ENCODE measurements around the gene OR11H6.
"Not testable (repeated sequence)": the region's sequence is repeated elsewhere in the genome, so short reads cannot be mapped to it uniquely, and the experiment has no call there.

Gene OR11H6

DNA sequence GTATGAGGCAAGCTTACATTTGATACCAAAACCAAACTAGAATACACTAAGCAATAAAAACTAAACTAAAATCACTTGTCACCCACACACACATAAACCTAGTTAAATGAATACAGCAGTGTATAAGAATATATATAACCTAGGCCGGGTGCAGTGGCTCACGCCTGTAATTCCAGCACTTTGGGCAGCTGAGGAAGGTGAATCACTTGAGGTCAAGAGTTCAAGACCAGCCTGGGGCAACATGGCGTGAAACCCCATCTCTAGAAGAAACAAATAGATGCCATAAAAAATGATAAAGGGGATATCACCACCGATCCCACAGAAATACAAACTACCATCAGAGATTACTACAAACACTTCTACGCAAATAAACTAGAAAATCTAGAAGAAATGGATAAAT lies 40.9 kb downstream of the OR11H6 start:
- not testable (repeated sequence) for DNase-seq

DNA sequence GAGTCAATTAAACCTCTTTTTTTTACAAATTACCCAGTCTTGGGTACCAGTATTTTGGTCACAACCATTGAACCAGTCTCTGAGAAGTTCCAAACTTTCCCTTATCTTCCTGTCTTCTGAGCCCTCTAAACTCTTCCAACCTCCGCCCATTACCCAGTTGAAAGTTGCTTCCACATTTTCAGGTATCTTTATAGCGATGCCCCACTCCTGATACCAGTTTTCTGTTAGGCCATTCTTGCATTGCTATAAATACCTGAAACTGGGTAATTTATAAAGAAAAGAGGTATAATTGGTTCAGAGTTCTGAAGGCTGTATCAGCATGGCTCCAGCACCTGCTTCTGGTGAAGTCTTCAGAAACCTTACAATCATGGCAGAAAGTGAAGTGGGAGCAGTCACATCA lies 50.6 kb downstream of the OR11H6 start:
- no peak for DNase-seq
